Measurements from ENCODE around the gene ODAD2.

- TF ChIP-seq CTCF (conservative IDR thresholded peaks at IDR 0.05 in 1 of 2, IDR thresholded peaks at IDR 0.05 in 1 of 2; ENCODE audit: extremely low read depth in 1 of 2, insufficient read depth in 1 of 2, low read depth in 1 of 2, low read length in 2 of 2) (no peak), EZH2 (IDR thresholded peaks at IDR 0.05; ENCODE audit: borderline replicate concordance, low read length) (no peak)
These were observed 15.9 kb downstream of the ODAD2 start for GRCh38 chr10:27982875-27983543.

All from mammary epithelial cell (primary cell).